ENCODE measurements around the gene RNF215. TPM values are rescaled to one million over a fixed set of nuclear protein-coding genes. Genes with fewer than 3 reads are reported as not detected.
"Not testable (repeated sequence)": the region's sequence is repeated elsewhere in the genome, so short reads cannot be mapped to it uniquely, and the experiment has no call there.

RNF215 gene
- total RNA-seq, 1 donor from 2014 or later: 32.5 TPM

DNA sequence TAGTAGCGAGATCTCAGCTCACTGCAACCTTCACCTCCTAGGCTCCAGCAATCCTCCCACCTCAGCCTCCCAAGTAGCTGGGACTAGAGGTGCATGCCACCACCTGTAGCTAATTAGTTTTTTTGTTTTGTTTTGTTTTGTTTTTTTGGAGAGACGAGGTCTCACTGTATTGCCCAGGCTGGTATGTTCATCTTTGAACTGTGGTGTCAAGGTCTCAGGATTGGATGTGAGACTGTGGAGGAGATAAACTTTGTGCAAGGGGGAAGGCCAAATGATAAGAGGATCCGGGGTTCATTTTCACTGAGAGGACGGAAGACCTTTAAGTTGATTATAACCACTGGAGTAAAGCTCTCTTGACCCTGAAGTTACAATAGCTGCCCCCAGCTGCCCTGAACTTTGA is 18.5 kb upstream of the RNF215 start:
- peaks cover 10% of the 10 kb centered on the region for H3K36me3 Mint-ChIP-seq (ENCODE audit: insufficient read depth)
- H3K4me3 Mint-ChIP-seq (ENCODE audit: low read depth): no peak overlapping the region
- H3K9me3 Mint-ChIP-seq (ENCODE audit: low read depth): no peaks in the 10 kb centered on the region
- DNase-seq (ENCODE audit: low spot score, unreplicated experiment): no peak
- peaks cover 1% of the 10 kb centered on the region for H3K4me1 Mint-ChIP-seq (ENCODE audit: low read depth)
- H3K27ac Mint-ChIP-seq: no peak overlapping the region
- TF ChIP-seq, protein P1, sequence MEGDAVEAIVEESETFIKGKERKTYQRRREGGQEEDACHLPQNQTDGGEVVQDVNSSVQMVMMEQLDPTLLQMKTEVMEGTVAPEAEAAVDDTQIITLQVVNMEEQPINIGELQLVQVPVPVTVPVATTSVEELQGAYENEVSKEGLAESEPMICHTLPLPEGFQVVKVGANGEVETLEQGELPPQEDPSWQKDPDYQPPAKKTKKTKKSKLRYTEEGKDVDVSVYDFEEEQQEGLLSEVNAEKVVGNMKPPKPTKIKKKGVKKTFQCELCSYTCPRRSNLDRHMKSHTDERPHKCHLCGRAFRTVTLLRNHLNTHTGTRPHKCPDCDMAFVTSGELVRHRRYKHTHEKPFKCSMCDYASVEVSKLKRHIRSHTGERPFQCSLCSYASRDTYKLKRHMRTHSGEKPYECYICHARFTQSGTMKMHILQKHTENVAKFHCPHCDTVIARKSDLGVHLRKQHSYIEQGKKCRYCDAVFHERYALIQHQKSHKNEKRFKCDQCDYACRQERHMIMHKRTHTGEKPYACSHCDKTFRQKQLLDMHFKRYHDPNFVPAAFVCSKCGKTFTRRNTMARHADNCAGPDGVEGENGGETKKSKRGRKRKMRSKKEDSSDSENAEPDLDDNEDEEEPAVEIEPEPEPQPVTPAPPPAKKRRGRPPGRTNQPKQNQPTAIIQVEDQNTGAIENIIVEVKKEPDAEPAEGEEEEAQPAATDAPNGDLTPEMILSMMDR (IDR thresholded peaks at IDR 0.05; ENCODE audit: unreplicated experiment): no peak
- no peaks in the 10 kb centered on the region for H3K27me3 Mint-ChIP-seq

DNA sequence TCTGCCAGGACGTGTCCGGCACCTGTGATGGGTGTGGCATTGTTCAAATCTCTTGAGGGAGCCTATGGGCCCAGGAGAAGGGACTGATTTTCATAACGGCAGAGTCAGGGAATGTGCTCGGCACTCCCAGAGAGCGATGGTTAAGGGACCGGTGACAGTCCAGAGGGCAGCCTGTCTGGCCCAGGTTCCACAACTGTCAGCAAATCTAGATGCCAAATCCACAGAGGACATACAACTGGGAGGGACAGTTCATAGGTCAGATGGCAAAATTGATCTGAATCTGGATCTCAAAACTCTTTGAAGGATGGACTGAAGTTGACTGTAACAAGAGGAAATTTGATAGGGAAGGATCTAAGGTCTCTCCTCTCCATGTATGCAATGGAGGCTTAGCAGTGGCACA is 17.1 kb upstream of the RNF215 start:
- TF ChIP-seq, protein P1 (IDR thresholded peaks at IDR 0.05; ENCODE audit: unreplicated experiment): no peak
- Mint-ChIP-seq H3K9me3 (ENCODE audit: low read depth) (no peaks in the 10 kb centered on the region), H3K4me3 (ENCODE audit: low read depth) (no peak overlapping the region), H3K36me3 (ENCODE audit: insufficient read depth) (peaks cover 8% of the 10 kb centered on the region), H3K27ac (no peak overlapping the region), H3K27me3 (no peaks in the 10 kb centered on the region), H3K4me1 (ENCODE audit: low read depth) (peaks cover 1% of the 10 kb centered on the region)
- no peak for DNase-seq (ENCODE audit: low spot score, unreplicated experiment)

DNA sequence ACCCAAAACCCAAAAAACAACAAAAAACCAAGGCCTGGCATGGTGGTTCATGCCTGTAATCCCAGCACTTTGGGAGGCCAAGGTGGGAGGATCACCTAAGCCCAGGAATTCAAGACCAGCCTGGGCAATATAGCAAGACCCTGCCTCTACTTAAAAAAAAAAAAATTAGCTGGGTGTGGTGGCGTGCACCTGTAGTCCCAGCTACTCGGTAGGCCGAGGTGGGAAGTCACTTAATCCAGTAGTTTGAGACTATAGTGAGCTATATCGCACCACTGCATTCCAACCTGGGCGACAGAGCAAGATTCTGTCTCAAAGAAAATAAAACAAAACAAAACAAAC is 15.5 kb upstream of the RNF215 start:
- H3K36me3 Mint-ChIP-seq (ENCODE audit: insufficient read depth); DNase-seq (ENCODE audit: low spot score, unreplicated experiment); H3K4me3 Mint-ChIP-seq (ENCODE audit: low read depth); H3K9me3 Mint-ChIP-seq (ENCODE audit: low read depth); H3K27ac Mint-ChIP-seq: not testable (repeated sequence)
- H3K4me1 Mint-ChIP-seq (ENCODE audit: low read depth): peaks cover 11% of the 10 kb centered on the region
- H3K27me3 Mint-ChIP-seq: peaks cover 14% of the 10 kb centered on the region

DNA sequence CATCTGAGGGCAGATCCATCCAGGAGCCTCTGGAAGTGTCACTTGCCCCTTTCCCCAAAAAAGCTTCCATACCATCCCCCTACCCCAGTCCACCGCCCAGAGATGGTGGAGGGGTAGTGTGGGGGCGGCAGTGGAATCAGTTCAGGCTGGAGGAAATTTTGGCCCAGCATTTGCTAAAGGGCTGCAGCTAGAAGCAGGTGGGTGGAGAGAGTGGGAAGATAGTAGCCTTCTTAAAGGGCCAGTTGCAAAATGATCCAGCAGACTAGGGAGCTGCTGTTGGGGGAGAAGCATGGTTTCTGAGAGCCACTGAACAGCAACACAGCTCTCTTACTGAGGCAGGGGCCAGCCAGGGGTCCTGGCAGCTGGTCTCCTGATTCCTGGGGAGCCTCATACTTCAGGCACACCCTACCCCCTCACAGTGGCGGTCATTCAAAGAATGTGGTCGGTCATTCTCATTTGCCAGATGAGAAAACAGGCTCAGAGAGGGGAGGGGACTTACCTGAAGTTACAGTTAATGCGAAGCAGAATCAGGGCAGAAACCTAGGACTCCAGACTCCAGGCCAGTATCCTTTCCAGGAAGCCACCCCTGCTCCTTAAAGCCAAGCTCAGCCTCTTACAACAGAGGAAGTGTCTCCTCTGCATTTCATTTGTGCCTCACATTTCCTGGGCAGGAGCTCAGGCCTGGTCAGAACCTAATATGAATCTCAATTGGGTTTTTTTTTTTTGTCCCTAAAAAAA is 15.0 kb upstream of the RNF215 start:
- no peaks in the 10 kb centered on the region for H3K9me3 Mint-ChIP-seq (ENCODE audit: low read depth)
- no peak overlapping the region for H3K27ac Mint-ChIP-seq
- DNase-seq (ENCODE audit: low spot score, unreplicated experiment): no peak
- TF ChIP-seq, protein P1 (IDR thresholded peaks at IDR 0.05; ENCODE audit: unreplicated experiment): no peak
- H3K27me3 Mint-ChIP-seq: peaks cover 17% of the 10 kb centered on the region
- H3K4me1 Mint-ChIP-seq (ENCODE audit: low read depth): peaks cover 14% of the 10 kb centered on the region
- peaks cover 6% of the 10 kb centered on the region for H3K36me3 Mint-ChIP-seq (ENCODE audit: insufficient read depth)
- H3K4me3 Mint-ChIP-seq (ENCODE audit: low read depth): no peak overlapping the region

DNA sequence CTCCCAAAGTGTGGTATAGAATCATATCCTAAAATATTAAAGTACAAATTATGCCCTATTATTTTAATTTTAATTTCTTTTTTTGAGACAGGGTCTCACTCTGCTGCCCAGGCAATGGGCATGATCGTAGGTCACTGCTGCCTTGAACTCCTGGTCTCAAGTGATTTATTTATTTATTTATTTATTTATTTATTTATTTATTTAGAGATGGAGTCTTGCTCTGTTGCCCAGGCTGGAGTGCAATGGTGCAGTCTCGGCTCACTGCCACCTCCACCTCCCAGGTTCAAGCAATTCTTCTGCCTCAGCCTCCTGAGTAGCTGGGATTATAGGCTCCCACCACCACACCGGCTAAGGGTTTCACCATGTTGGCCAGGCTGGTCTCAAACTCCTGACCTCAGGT is 13.8 kb upstream of the RNF215 start:
- DNase-seq (ENCODE audit: low spot score, unreplicated experiment); H3K36me3 Mint-ChIP-seq (ENCODE audit: insufficient read depth); H3K9me3 Mint-ChIP-seq (ENCODE audit: low read depth); H3K4me3 Mint-ChIP-seq (ENCODE audit: low read depth); H3K27ac Mint-ChIP-seq: not testable (repeated sequence)
- Mint-ChIP-seq H3K4me1 (ENCODE audit: low read depth) (peaks cover 14% of the 10 kb centered on the region), H3K27me3 (peaks cover 17% of the 10 kb centered on the region)

DNA sequence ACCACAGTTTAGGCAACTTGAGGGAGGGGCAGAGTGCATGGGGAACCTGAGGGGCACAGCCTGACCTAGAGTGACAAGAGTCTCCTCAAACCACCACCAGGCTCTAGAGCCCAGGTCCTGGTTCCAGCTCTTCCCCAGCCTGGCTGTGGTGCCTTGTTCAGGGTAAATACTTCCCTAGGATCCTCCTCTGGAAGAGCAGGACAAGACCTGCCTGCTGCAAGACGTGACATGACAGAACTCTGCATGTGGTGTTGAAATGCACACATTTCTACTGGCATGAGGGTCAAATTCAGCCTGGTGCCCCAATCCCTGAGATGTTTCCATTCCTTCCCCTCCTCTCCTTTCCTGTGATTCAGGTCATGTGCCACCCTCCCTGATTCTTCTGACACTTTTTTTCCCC is 12.9 kb upstream of the RNF215 start:
- Mint-ChIP-seq H3K27ac (no peak overlapping the region), H3K4me1 (ENCODE audit: low read depth) (peaks cover 13% of the 10 kb centered on the region), H3K4me3 (ENCODE audit: low read depth) (no peak overlapping the region), H3K9me3 (ENCODE audit: low read depth) (no peaks in the 10 kb centered on the region), H3K27me3 (peaks cover 23% of the 10 kb centered on the region), H3K36me3 (ENCODE audit: insufficient read depth) (peaks cover 5% of the 10 kb centered on the region)
- no peak for DNase-seq (ENCODE audit: low spot score, unreplicated experiment)
- TF ChIP-seq, protein P1 (IDR thresholded peaks at IDR 0.05; ENCODE audit: unreplicated experiment): no peak
